GM19351 (cell line): ENCODE measurements around the gene GPATCH3.
"Not testable (repeated sequence)": the region's sequence is repeated elsewhere in the genome, so short reads cannot be mapped to it uniquely, and the experiment has no call there.

Experiments used
- ATAC-seq: cut with Tn5 transposase; IDR thresholded peaks from one replicate; pipeline ENCODE4 v1.9.1; 2021; ENCODE audit warnings: mild to moderate bottlenecking, moderate library complexity; ENCODE audit not compliant: unreplicated experiment

Gene GPATCH3, protein sequence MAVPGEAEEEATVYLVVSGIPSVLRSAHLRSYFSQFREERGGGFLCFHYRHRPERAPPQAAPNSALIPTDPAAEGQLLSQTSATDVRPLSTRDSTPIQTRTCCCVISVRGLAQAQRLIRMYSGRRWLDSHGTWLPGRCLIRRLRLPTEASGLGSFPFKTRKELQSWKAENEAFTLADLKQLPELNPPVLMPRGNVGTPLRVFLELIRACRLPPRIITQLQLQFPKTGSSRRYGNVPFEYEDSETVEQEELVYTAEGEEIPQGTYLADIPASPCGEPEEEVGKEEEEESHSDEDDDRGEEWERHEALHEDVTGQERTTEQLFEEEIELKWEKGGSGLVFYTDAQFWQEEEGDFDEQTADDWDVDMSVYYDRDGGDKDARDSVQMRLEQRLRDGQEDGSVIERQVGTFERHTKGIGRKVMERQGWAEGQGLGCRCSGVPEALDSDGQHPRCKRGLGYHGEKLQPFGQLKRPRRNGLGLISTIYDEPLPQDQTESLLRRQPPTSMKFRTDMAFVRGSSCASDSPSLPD

GRCh38 chr1:26900001-26900814 is at the start of gene GPATCH3:
Gene GPATCH3, minus strand, starts transcription at chr1:26900467. Its CDS starts 25 bp downstream, at chr1:26900442.
- no peak for ATAC-seq

GRCh38 chr1:26949926-26950319 is 49.7 kb upstream of the GPATCH3 start:
- ATAC-seq: no peak

- no peak for ATAC-seq
These were observed 49.1 kb upstream of the GPATCH3 start for GRCh38 chr1:26949266-26949925.

DNA sequence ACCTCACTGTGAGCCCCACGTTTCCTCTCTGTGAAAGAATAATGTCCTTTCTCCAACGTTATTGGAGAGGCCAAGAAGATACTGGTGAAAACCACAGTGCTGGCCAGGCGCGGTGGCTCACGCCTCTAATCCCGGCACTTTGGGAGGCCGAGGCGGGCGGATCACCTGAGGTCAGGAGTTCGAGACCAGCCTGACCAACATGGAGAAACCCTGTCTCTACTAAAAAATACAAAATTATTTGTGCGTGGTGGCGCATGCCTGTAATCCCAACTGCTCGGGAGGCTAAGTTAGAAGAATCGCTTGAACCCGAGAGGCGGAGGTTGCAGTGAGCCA is 48.4 kb upstream of the GPATCH3 start:
- ATAC-seq: not testable (repeated sequence)

- no peak for ATAC-seq
These were observed 46.0 kb upstream of the GPATCH3 start for GRCh38 chr1:26946270-26946669.

- ATAC-seq: no peak
These were observed 45.5 kb upstream of the GPATCH3 start for GRCh38 chr1:26945728-26946127.

- ATAC-seq: no peak
These were observed 44.9 kb upstream of the GPATCH3 start for GRCh38 chr1:26945138-26945537.

DNA sequence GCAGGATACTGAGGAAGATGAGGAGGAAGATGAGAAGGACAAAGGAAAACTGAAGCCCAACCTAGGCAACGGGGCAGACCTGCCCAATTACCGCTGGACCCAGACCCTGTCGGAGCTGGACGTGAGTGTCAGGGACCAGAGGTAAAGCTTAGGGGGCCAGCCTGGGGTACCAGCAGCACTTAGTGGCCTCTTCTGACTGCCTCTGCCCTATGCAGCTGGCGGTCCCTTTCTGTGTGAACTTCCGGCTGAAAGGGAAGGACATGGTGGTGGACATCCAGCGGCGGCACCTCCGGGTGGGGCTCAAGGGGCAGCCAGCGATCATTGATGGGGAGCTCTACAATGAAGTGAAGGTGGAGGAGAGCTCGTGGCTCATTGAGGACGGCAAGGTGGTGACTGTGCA is 42.4 kb upstream of the GPATCH3 start:
- no peak for ATAC-seq

DNA sequence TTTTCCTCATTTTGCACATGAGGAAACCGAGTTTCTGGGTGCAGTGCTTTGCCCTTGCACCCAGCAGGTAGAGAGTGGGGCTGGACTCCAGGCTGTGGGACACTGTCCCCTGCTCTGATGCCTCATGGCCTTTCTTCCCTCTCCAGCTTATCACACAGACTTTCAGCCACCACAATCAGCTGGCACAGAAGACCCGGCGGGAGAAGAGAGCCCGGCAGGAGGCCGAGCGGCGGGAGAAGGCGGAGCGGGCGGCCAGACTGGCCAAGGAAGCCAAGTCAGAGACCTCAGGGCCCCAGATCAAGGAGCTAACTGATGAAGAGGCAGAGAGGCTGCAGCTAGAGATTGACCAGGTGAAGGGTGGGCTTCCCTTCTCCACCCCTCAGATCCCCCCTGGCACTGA is 41.0 kb upstream of the GPATCH3 start:
- no peak for ATAC-seq

DNA sequence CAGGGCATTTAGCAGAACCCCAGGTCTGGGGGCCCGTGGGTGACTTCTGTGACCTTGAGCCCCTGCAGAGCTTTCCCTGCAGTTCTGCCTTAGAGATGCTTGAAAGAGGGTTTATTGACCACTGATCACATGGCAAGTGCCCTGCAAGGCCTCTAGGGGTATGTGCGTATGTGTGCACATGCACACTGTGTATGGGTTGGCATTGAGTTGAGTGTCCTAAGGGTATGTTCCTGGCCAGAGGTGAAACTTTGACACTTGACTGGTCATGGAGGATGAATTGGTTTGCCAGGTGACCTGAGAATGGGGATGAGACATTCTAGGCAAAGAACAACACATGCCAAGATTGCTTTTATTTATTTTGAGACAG is 38.4 kb upstream of the GPATCH3 start:
- no peak for ATAC-seq

DNA sequence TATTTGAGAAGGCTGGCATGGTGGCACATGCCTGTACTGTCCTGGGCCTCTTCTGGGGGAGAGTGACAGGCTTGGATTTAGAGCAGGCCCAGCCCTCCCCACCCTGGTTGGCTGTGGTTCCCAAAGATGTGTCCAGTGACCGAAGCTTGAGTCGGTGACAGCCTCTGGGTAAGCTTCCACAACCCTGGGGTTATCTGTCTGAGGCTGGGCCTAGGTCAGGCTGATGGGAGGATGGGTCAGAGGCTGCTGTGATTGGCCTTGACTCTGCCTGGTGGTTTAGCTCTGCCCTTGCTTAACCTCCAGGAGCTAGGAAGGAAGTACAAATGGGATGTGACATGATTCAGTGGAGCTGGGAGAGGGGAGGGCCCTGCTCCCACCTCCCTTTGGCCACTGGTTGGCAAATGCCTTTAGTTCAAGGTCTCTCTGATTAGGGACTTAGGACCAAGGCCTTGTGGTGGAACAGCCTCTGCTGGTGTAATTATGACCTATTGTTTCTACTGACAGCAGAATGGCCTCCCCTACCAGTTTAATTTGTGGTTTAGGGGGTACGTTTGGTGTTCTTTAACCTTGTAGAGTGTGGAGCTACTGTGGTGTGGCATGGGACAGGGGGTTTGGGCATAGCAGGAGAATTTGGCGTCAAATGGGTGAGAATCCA is 37.9 kb upstream of the GPATCH3 start:
- no peak for ATAC-seq

GRCh38 chr1:26936823-26937222 is 36.6 kb upstream of the GPATCH3 start:
- no peak for ATAC-seq

GRCh38 chr1:26932531-26932930 is 32.3 kb upstream of the GPATCH3 start:
- no peak for ATAC-seq

GRCh38 chr1:26923711-26924110 is 23.4 kb upstream of the GPATCH3 start:
- ATAC-seq: no peak

DNA sequence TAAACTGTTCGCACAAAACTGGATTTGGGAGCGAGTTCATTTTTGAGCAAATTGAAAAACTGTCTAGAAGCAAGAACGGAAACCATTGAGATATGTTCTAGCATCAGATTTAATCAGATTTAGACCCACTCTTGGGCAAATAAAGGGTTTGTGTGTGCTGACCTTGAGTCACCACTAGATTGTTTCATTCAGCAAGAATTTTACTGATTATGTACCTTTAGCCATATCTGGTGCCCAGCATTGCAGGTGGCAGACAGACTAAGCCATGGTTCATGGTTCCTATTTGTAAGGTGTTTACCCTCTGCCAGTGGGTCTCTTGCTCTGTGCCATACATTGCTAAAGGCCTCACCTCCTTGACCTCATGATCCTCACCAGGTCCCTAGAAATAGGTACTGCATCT is 22.6 kb upstream of the GPATCH3 start:
- ATAC-seq: no peak

GRCh38 chr1:26922431-26922729 is 22.1 kb upstream of the GPATCH3 start:
- ATAC-seq: no peak

- ATAC-seq: peak; percentile 96
These were observed 21.5 kb upstream of the GPATCH3 start, which contains the start of gene NUDC for GRCh38 chr1:26921540-26922430. Gene NUDC, plus strand, starts transcription at chr1:26921743. Its CDS starts 106 bp downstream, at chr1:26921849.

GRCh38 chr1:26921126-26921539 is 20.9 kb upstream of the GPATCH3 start:
- no peak for ATAC-seq

DNA sequence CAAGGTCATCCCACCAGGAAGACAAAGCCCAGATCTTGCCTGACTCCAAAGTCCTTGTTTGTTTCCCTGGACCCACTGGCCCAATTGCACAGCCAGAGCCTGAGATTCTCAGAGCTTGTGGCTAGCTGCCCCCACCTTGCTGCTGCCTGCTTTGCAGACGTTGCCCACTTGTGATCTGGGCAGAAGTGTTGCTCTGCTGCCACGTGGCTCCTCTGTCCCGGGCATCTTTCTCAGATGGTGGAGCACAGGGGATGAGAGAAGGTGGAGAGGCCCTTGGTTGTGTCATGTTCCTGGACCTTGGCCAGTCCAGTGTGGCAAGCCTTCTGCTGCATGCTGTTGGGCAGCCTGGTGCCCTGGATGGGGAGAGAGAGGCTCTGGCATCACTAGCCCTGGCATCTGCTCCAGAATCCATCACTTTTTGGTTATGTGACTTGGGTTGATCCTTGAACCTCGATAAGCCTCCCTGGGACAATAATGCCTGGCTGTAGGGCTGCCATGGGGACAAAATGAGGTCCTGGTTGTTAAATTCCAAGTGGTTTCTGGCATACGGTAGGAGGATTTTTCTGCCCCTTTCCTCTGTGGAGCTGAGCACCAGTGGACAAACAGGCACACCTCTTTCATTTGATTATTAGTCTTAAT is 15.1 kb upstream of the GPATCH3 start:
- no peak for ATAC-seq
